Measurements from ENCODE around the gene ANP32B. TPM values are rescaled to one million over a fixed set of nuclear protein-coding genes. Genes with fewer than 3 reads are reported as not detected.
A peak's percentile ranks its signal among the peaks of the same experiment; 100 is the strongest.

ANP32B gene
- total RNA-seq, 1 donor from 2014 or later: 153 TPM

GRCh38 chr9:97983589-97984187 lies 547 bp downstream of the ANP32B start:
- peaks cover 2% of the 10 kb centered on the region for H3K36me3 Mint-ChIP-seq (ENCODE audit: insufficient read depth)
- H3K27me3 Mint-ChIP-seq: peaks cover 33% of the 10 kb centered on the region
- no peaks in the 10 kb centered on the region for H3K9me3 Mint-ChIP-seq (ENCODE audit: low read depth)
- peak overlapping the region; percentile 78 for H3K4me3 Mint-ChIP-seq (ENCODE audit: low read depth)
- H3K4me1 Mint-ChIP-seq (ENCODE audit: low read depth): peaks cover 16% of the 10 kb centered on the region
- DNase-seq (ENCODE audit: low spot score, unreplicated experiment): peak; percentile 30
- peak overlapping the region; percentile 81 for H3K27ac Mint-ChIP-seq
- TF ChIP-seq CTCF (IDR thresholded peaks at IDR 0.05; ENCODE audit: unreplicated experiment): no peak

- H3K4me1 Mint-ChIP-seq (ENCODE audit: low read depth): peaks cover 21% of the 10 kb centered on the region
- peak overlapping the region; percentile 62 for H3K27ac Mint-ChIP-seq
- H3K9me3 Mint-ChIP-seq (ENCODE audit: low read depth): no peaks in the 10 kb centered on the region
- TF ChIP-seq CTCF (IDR thresholded peaks at IDR 0.05; ENCODE audit: unreplicated experiment): no peak
- peaks cover 26% of the 10 kb centered on the region for H3K27me3 Mint-ChIP-seq
- H3K36me3 Mint-ChIP-seq (ENCODE audit: insufficient read depth): peaks cover 2% of the 10 kb centered on the region
- DNase-seq (ENCODE audit: low spot score, unreplicated experiment): peak; percentile 58
- H3K4me3 Mint-ChIP-seq (ENCODE audit: low read depth): peak overlapping the region; percentile 65
Measured at GRCh38 chr9:97984188-97985057, 1.3 kb downstream of the ANP32B start.

DNA sequence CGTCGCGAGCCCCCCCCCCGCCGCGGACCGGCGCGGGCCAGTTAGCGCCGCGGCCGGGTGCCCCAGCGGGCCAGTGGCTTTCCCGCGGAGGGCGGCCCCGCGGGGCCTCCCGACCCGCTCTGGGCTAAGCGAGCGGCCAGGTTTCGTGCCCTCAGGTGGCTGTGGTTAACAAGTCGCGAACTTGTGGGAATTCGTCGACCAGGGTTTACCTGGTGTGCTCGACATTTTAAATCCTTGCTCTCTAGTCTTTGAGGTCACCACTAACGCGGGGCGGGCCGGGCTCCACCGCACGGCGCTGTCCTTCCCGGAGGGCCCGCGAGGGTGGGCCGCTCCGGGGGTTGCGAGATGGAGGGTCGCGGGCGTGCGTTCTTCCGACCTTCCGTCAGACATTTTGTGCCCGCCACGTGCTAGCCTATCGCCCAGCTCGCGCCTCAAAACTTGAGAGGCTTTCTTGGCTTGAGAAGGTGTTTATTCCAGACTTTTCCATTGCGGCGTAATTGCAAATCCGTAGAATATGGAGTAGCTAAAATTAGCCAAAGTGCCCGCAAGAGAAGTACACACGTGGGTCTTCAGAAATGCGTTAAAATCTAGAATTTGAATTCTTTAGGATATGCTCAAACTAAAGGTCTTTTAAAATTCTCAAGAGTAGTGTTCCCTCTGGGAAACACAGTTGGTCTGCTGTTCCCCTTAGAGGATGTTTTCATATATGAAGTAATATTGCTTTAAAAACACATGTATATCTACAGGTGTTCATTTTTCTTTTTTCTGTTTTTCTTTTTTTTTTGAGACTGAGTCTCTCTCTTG lies 2.1 kb downstream of the ANP32B start:
- Mint-ChIP-seq H3K4me1 (ENCODE audit: low read depth) (peaks cover 28% of the 10 kb centered on the region), H3K9me3 (ENCODE audit: low read depth) (no peaks in the 10 kb centered on the region), H3K27ac (peak overlapping the region; percentile 94), H3K36me3 (ENCODE audit: insufficient read depth) (peaks cover 2% of the 10 kb centered on the region), H3K4me3 (ENCODE audit: low read depth) (peak overlapping the region; percentile 67), H3K27me3 (peaks cover 21% of the 10 kb centered on the region)
- peak; percentile 11 for TF ChIP-seq CTCF (IDR thresholded peaks at IDR 0.05; ENCODE audit: unreplicated experiment)
- peak; percentile 10 for DNase-seq (ENCODE audit: low spot score, unreplicated experiment)

GRCh38 chr9:97987487-97987886 lies 4.3 kb downstream of the ANP32B start:
- Mint-ChIP-seq H3K27me3 (no peaks in the 10 kb centered on the region), H3K4me3 (ENCODE audit: low read depth) (no peak overlapping the region), H3K9me3 (ENCODE audit: low read depth) (no peaks in the 10 kb centered on the region), H3K36me3 (ENCODE audit: insufficient read depth) (peaks cover 2% of the 10 kb centered on the region), H3K27ac (no peak overlapping the region), H3K4me1 (ENCODE audit: low read depth) (peaks cover 31% of the 10 kb centered on the region)
- DNase-seq (ENCODE audit: low spot score, unreplicated experiment): no peak
- no peak for TF ChIP-seq CTCF (IDR thresholded peaks at IDR 0.05; ENCODE audit: unreplicated experiment)

DNA sequence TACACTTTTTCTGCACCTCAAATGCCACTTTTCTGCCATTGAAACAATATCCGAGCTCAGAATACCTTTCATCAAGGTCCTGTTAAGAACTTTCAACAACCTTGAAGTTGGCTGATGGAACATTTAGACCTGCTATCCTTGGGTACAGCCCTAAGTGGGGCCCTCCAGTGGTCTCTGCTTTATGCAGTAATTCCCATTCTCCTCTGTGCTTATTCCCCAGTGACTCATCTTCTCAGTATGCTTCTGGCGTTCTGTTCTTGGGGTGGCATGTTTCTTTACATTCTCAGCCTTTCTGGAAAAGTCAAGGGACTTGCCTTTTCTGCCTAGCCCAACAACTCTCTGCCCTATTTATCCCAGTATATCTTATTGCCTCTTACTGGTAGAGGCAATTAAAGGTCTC lies 7.1 kb downstream of the ANP32B start:
- H3K36me3 Mint-ChIP-seq (ENCODE audit: insufficient read depth): peaks cover 5% of the 10 kb centered on the region
- no peak for TF ChIP-seq CTCF (IDR thresholded peaks at IDR 0.05; ENCODE audit: unreplicated experiment)
- DNase-seq (ENCODE audit: low spot score, unreplicated experiment): no peak
- no peaks in the 10 kb centered on the region for H3K9me3 Mint-ChIP-seq (ENCODE audit: low read depth)
- H3K27ac Mint-ChIP-seq: no peak overlapping the region
- H3K4me1 Mint-ChIP-seq (ENCODE audit: low read depth): peaks cover 31% of the 10 kb centered on the region
- H3K4me3 Mint-ChIP-seq (ENCODE audit: low read depth): no peak overlapping the region
- no peaks in the 10 kb centered on the region for H3K27me3 Mint-ChIP-seq

All from progenitor cell of endocrine pancreas (in vitro differentiated cells).